ENCODE data around the gene TBC1D7. TPM values are rescaled to one million over a fixed set of nuclear protein-coding genes. Genes with fewer than 3 reads are reported as not detected.

TBC1D7 gene
- total RNA-seq, 1 experiment from 2014 or later: 13.7 TPM

DNA sequence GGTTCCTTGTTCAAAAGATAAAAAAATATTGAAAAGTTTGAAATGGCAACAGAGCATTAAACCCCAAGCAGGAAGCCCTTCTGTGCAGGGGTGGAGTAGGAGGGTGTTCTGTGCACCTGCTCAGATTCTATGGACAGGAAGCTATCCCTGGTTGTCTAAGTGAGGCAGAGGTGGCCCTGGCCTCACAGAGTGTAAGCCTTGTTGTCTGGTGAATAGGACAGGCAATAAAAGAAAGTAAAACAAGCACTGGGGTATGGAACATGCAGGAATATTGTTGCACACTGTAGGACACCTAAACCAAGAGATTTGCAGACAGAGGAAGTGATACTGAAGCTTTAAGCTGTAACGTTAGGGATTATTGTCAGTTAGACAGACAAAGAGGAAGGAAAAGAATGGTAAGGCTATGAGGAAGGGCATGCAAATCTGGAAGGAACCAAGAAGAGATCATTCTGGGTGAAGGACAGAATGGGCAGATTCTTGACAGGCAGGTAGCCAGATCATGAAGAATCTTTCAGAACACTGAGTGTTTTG lies 66.8 kb downstream of the TBC1D7 start:
- intact Hi-C loops (cut with micrococcal nuclease): no loop called here
- POLR2A ChIA-PET: no interaction called here
- Histone ChIP-seq H3K4me1 (ENCODE audit: control insufficient read depth in 1 of 2, insufficient read depth in 2 of 2, low read length in 2 of 2) (no peaks in the 10 kb centered on the region), H3K9me2 (ENCODE audit: insufficient read depth) (no peaks in the 10 kb centered on the region), H3K27me3 (ENCODE audit: insufficient read depth, low read length) (no peaks in the 10 kb centered on the region), H3K4me3 (replicated peaks in 1 of 2; ENCODE audit: low read depth in 1 of 2, low read length in 2 of 2) (no peak overlapping the region), H3K36me3 (ENCODE audit: control insufficient read depth in 1 of 2, insufficient read depth in 2 of 2, low read length in 2 of 2) (no peaks in the 10 kb centered on the region), H3K79me2 (ENCODE audit: insufficient read depth, low read length) (no peaks in the 10 kb centered on the region), H2AFZ (ENCODE audit: low read depth, low read length, poor library complexity, severe bottlenecking) (no peak overlapping the region), H3K27ac (ENCODE audit: low read depth, low read length) (no peak overlapping the region), H3K4me2 (ENCODE audit: low read length) (no peak overlapping the region), H3K9ac (ENCODE audit: low read length) (no peak overlapping the region), H3K9me3 (ENCODE audit: control insufficient read depth in 1 of 2, insufficient read depth in 1 of 2, low read depth in 1 of 2, low read length in 2 of 2) (no peaks in the 10 kb centered on the region), H4K20me1 (ENCODE audit: insufficient read depth) (no peaks in the 10 kb centered on the region)
- CTCF ChIA-PET: no interaction called here
- ATAC-seq (no peak), DNase-seq (ENCODE audit: low read depth, low spot score) (no peak)
- no TSS peak for BruUV-seq (replicated peaks)
- TF ChIP-seq RAD21 (IDR thresholded peaks at IDR 0.05; ENCODE audit: low read depth) (no peak), ATF3 (IDR thresholded peaks at IDR 0.05) (no peak), EZH2 (IDR thresholded peaks at IDR 0.05) (no peak), TCF7L2 (IDR thresholded peaks at IDR 0.05; ENCODE audit: borderline replicate concordance, extremely low read depth, insufficient read depth, insufficient read length) (no peak), ZNF274 (IDR thresholded peaks at IDR 0.05; ENCODE audit: low read depth, low read length) (no peak), YY1 (IDR thresholded peaks at IDR 0.05; ENCODE audit: extremely low read depth, insufficient replicate concordance, low read depth, low read length) (no peak), POLR2A (IDR thresholded peaks at IDR 0.05; ENCODE audit: borderline replicate concordance, extremely low read depth, insufficient read depth, insufficient read length) (no peak), EZH2phosphoT487 (IDR thresholded peaks at IDR 0.05; ENCODE audit: borderline replicate concordance) (no peak)
- RAD21 ChIA-PET (ENCODE audit: low non-redundant PET in 1 of 2, low total read pairs in 2 of 2, uncharacterized antibody in 2 of 2, unreplicated experiment in 2 of 2): no interaction called here

DNA sequence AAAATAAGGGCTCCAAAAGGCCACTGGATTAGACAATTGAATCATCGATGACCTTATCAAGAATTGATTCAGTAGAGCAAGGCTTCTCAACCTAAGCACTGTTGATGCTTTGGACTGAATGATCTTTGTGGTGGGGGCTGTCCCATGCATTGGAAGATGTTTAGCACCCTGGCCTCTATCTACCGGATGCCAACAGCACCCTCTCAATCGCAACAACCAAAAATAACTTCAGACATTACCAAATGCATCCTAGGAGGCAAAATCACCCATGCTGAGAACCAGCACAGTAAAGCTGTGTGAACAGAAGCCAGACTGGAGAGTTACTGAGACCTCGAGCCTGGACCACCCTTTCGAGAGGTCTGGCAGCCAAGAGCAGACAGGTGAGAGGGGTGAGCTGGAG lies 67.5 kb downstream of the TBC1D7 start:
- no peak for ATAC-seq
- no TSS peak for BruUV-seq (replicated peaks)
- DNase-seq (ENCODE audit: low read depth, low spot score): no peak
- H3K9me2 ChIP-seq (ENCODE audit: insufficient read depth): no peaks in the 10 kb centered on the region
- H3K9me3 ChIP-seq (ENCODE audit: control insufficient read depth in 1 of 2, insufficient read depth in 1 of 2, low read depth in 1 of 2, low read length in 2 of 2): no peaks in the 10 kb centered on the region
- H3K4me1 ChIP-seq (ENCODE audit: control insufficient read depth in 1 of 2, insufficient read depth in 2 of 2, low read length in 2 of 2): no peaks in the 10 kb centered on the region
- no peak overlapping the region for H2AFZ ChIP-seq (ENCODE audit: low read depth, low read length, poor library complexity, severe bottlenecking)
- intact Hi-C loops (cut with micrococcal nuclease): no loop called here
- no peaks in the 10 kb centered on the region for H3K36me3 ChIP-seq (ENCODE audit: control insufficient read depth in 1 of 2, insufficient read depth in 2 of 2, low read length in 2 of 2)
- H3K79me2 ChIP-seq (ENCODE audit: insufficient read depth, low read length): no peaks in the 10 kb centered on the region
- no peaks in the 10 kb centered on the region for H3K27me3 ChIP-seq (ENCODE audit: insufficient read depth, low read length)
- TF ChIP-seq SP1 (IDR thresholded peaks at IDR 0.05; ENCODE audit: low read depth): no peak
- no peak for TF ChIP-seq POLR2AphosphoS5 (IDR thresholded peaks at IDR 0.05; ENCODE audit: low read depth, low read length)
- no peak for TF ChIP-seq CTCF (IDR thresholded peaks at IDR 0.05 in 2 of 3, conservative IDR thresholded peaks at IDR 0.05 in 1 of 3; ENCODE audit: borderline replicate concordance in 1 of 3, insufficient read depth in 1 of 3, low read depth in 2 of 3, low read length in 2 of 3)
- no peak for TF ChIP-seq CBX3 (IDR thresholded peaks at IDR 0.05; ENCODE audit: low read depth)
- TF ChIP-seq CEBPB (IDR thresholded peaks at IDR 0.05; ENCODE audit: low read depth): no peak
- no peak for TF ChIP-seq TCF7L2 (IDR thresholded peaks at IDR 0.05; ENCODE audit: borderline replicate concordance, extremely low read depth, insufficient read depth, insufficient read length)
- TF ChIP-seq FOSL1 (IDR thresholded peaks at IDR 0.05; ENCODE audit: low read depth): no peak
- TF ChIP-seq JUND (IDR thresholded peaks at IDR 0.05): no peak
- TF ChIP-seq ZFX (IDR thresholded peaks at IDR 0.05): no peak
- ChIA-PET POLR2A (no interaction called here), CTCF (no interaction called here), RAD21 (ENCODE audit: low non-redundant PET in 1 of 2, low total read pairs in 2 of 2, uncharacterized antibody in 2 of 2, unreplicated experiment in 2 of 2) (no interaction called here)
- H3K4me2 ChIP-seq (ENCODE audit: low read length): no peak overlapping the region
- H3K9ac ChIP-seq (ENCODE audit: low read length): no peak overlapping the region
- no peak overlapping the region for H3K27ac ChIP-seq (ENCODE audit: low read depth, low read length)
- no peaks in the 10 kb centered on the region for H4K20me1 ChIP-seq (ENCODE audit: insufficient read depth)
- no peak overlapping the region for H3K4me3 ChIP-seq (replicated peaks in 1 of 2; ENCODE audit: low read depth in 1 of 2, low read length in 2 of 2)

Measured in HCT116 (cell line).